ENCODE data around the gene SH2D4B. TPM values are rescaled to one million over a fixed set of nuclear protein-coding genes. Genes with fewer than 3 reads are reported as not detected.

SH2D4B gene
- total and polyA plus RNA-seq, 10 of the 15 experiments (the other 5 are each of a cell fraction or from before 2014, with no cell fraction given), result 0.04 to 0.21 (median 0.13) TPM; not detected in 5

DNA sequence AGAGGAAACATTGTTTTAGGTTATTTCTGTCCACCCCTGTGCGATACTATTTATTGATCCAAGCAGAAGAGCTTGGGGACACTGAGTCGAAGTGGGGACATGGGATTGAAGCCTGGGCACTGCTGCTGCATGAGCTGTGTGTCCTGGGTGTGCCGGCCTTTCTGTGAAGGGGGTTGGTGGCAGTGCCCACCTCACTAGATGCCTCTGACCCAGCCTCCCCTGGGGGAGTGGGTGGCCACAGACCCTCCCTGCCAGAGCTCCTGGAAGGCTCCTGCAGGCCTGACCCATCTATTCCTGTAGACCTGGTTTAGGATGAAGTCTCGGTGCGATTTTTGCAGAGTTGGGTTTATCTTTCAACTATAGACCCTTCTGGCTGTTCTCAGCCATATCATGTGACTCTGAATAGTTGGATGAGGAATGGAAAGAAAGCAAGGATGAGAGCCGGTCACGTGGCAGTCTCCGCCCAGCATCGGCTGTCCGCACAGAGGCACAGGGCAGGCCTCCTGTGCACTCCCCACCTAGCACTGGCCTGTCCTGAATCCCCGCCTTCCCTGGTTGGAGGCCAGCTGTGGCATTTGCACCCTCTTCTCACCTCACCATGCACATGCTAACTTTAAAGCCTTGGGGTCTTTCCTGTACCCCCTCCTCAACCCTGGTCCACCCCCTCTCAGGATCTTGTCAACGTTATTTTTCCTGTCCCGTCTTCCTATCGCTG, 17.6 kb upstream of the SH2D4B start:
- FAIRE-seq, result no peak
- POLR2A ChIA-PET, result interaction anchor here (1.0 kb wide), 1 partner anchor 61 kb away, joined by 3 read pairs; no protein-coding TSS in a partner anchor
- peaks cover under 1 to 7% of the 10 kb centered on the region in 2 experiments; a peak in 3 of 4 replicates for H3K36me3 ChIP-seq (ENCODE audit: control insufficient read depth in 2 of 2, insufficient read depth in 2 of 2, low read length in 1 of 2)
- no peaks in the 10 kb centered on the region for H3K27me3 ChIP-seq (replicated peaks in 1 of 2; ENCODE audit: control insufficient read depth in 2 of 2, insufficient read depth in 2 of 2, low read length in 1 of 2)
- no TSS peak for BruUV-seq (replicated peaks)
- RAD21 ChIA-PET (ENCODE audit: unreplicated experiment), result interaction anchor here (1.1 kb wide), 1 partner anchor 14 kb away, joined by 3 read pairs; no protein-coding TSS in a partner anchor
- in situ Hi-C loops (cut with MboI), result no loop called here
- no peak for DNase-seq (ENCODE audit: low read depth, low spot score)
- no peak for ATAC-seq
- H3K4me1 ChIP-seq (ENCODE audit: control insufficient read depth, insufficient read depth, low read length), result peaks cover 6% of the 10 kb centered on the region
- CTCF ChIA-PET, result interaction anchor here (1.1 to 1.8 kb wide), 4 partner anchors 14 to 76 kb away, joined by 3 to 7 read pairs (median 4); no protein-coding TSS in a partner anchor
- H4K20me1 ChIP-seq (ENCODE audit: control insufficient read depth, insufficient read depth), result no peaks in the 10 kb centered on the region
- H3K4me3 ChIP-seq, result no peak overlapping the region
- no peaks in the 10 kb centered on the region for H3K79me2 ChIP-seq (ENCODE audit: control insufficient read depth, insufficient read depth, low read length)
- no peak overlapping the region for H3K4me2 ChIP-seq (ENCODE audit: control insufficient read depth, insufficient read depth)
- no peak overlapping the region for H2AFZ ChIP-seq (ENCODE audit: control insufficient read depth, low read depth, low read length)
- 99% methylated on average over 14 of the region's 14 CpGs for WGBS (ENCODE audit: insufficient coverage, insufficient replicate concordance, low lambda C conversion rate, missing lambda C conversion rate)
- TF ChIP-seq ATF3 (IDR thresholded peaks at IDR 0.05; ENCODE audit: borderline replicate concordance, extremely low read depth, low read depth, low read length) (no peak), POLR2AphosphoS5 (IDR thresholded peaks at IDR 0.05; ENCODE audit: low read length) (0 out of 2 replicates have a peak, but pooled peaks have one; percentile 35)
- SMC1A ChIA-PET (ENCODE audit: uncharacterized antibody, unreplicated experiment), result interaction anchor here (0.7 to 1.1 kb wide), 3 partner anchors 14 to 99 kb away, joined by 3 read pairs; no protein-coding TSS in a partner anchor
- H3K9ac ChIP-seq (ENCODE audit: control insufficient read depth, insufficient read depth, low read length), result no peak overlapping the region
- no peaks in the 10 kb centered on the region for H3K9me3 ChIP-seq (replicated peaks; ENCODE audit: control insufficient read depth, insufficient read depth, low read length)
- intact Hi-C loops (cut with micrococcal nuclease; ENCODE audit: unreplicated experiment), result no loop called here
- no peak overlapping the region for H3K27ac ChIP-seq (ENCODE audit: control insufficient read depth, insufficient read depth)

GRCh38 chr10:80520661-80521470, 16.8 kb upstream of the SH2D4B start:
- Histone ChIP-seq H2AFZ (ENCODE audit: control insufficient read depth, low read depth, low read length) (no peak overlapping the region), H3K4me2 (ENCODE audit: control insufficient read depth, insufficient read depth) (no peak overlapping the region), H3K4me3 (no peak overlapping the region), H3K79me2 (ENCODE audit: control insufficient read depth, insufficient read depth, low read length) (no peaks in the 10 kb centered on the region), H3K9ac (ENCODE audit: control insufficient read depth, insufficient read depth, low read length) (no peak overlapping the region), H3K36me3 (ENCODE audit: control insufficient read depth in 2 of 2, insufficient read depth in 2 of 2, low read length in 1 of 2) (peaks cover 0 to 6% of the 10 kb centered on the region in 2 experiments; a peak in 3 of 4 replicates), H3K9me3 (replicated peaks; ENCODE audit: control insufficient read depth, insufficient read depth, low read length) (no peaks in the 10 kb centered on the region), H3K4me1 (ENCODE audit: control insufficient read depth, insufficient read depth, low read length) (peaks cover 6% of the 10 kb centered on the region), H3K27ac (ENCODE audit: control insufficient read depth, insufficient read depth) (no peak overlapping the region), H3K27me3 (replicated peaks in 1 of 2; ENCODE audit: control insufficient read depth in 2 of 2, insufficient read depth in 2 of 2, low read length in 1 of 2) (no peaks in the 10 kb centered on the region), H4K20me1 (ENCODE audit: control insufficient read depth, insufficient read depth) (no peaks in the 10 kb centered on the region)
- ChIA-PET POLR2A (interaction anchor here (1.0 kb wide), 1 partner anchor 62 kb away, joined by 3 read pairs; no protein-coding TSS in a partner anchor), SMC1A (ENCODE audit: uncharacterized antibody, unreplicated experiment) (interaction anchor here (0.8 kb wide), 1 partner anchor 48 kb away, joined by 3 read pairs; no protein-coding TSS in a partner anchor), RAD21 (ENCODE audit: unreplicated experiment) (interaction anchor here (1.1 kb wide), 1 partner anchor 15 kb away, joined by 3 read pairs; no protein-coding TSS in a partner anchor), CTCF (interaction anchor here (1.1 to 1.8 kb wide), 4 partner anchors 15 to 76 kb away, joined by 3 to 7 read pairs (median 4); no protein-coding TSS in a partner anchor)
- no peak for ATAC-seq
- intact Hi-C loops (cut with micrococcal nuclease; ENCODE audit: unreplicated experiment) (no loop called here), in situ Hi-C loops (cut with MboI) (no loop called here)
- TF ChIP-seq BACH1 (IDR thresholded peaks at IDR 0.05; ENCODE audit: borderline replicate concordance) (no peak), IKZF1 (conservative IDR thresholded peaks at IDR 0.05) (0 out of 2 replicates have a peak, but pooled peaks have one; percentile 18), POLR2A (IDR thresholded peaks at IDR 0.05; ENCODE audit: low read depth, low read length) (peak; percentile 58), SIX5 (IDR thresholded peaks at IDR 0.05; ENCODE audit: low read depth, low read length, severe bottlenecking) (no peak)
- no TSS peak for BruUV-seq (replicated peaks)
- FAIRE-seq, result no peak
- DNase-seq (ENCODE audit: low read depth, low spot score), result no peak
- 76% methylated on average over 10 of the region's 10 CpGs for WGBS (ENCODE audit: insufficient coverage, insufficient replicate concordance, low lambda C conversion rate, missing lambda C conversion rate)
